ENCODE data around the gene WDR35.

The WDR35 gene

DNA sequence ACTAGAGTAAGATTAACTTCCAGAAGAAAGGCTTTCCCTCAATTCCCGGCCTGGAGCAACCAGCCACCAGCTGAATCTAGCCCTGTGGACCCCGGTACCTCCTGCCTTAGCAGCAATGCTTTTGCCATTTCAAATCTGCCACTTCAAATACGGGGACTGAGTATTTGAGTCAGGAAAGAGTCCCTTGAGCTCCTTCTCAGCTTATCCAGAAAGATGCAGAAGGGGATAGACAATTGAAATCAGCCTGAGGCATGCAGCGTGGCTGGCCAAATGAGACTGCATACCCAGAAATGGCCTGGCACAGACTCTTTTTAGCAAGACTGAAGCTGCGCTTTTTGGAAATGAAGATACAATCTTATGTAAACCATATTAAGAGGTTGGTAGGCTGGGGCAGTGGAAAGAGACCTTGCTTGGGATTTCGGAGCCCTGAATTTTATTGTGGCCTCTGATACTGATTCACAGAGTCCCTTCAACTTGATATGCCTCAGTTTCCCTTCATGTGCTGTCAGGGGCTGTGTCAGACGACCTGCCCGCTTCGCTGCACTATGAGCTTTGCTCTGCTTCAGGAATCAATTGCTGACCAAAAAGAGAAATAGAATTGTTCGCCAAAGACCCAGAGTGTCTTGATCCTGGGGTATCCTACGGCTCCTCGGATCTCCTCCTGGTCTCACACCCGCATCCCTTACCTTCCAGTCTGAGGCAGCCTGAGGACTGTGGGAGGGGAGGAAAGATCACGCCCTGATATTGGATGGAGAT is 21.5 kb upstream of the WDR35 start:
- DNase-seq (ENCODE audit: low read depth in 3 of 3) = no peak

DNA sequence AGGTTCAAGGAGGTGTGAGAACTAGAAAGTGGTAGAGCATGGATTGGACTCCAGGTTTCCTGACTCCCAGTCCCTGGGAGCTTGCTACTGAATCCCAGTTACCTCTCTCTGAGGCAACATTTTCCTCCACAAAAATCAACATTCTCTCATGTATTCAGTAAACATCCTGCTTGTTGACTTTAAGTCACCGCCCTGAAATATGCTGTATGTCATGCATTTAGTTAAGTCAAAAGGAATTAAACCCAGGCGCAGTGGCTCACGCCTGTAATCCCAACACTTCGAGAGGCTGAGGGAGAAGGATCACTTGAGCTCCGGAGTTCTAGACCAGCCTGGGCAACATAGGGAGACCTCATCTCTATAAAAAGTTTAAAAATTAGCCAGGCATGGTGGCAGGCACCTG is 18.8 kb upstream of the WDR35 start:
- no peak for DNase-seq (ENCODE audit: low read depth in 3 of 3)

GRCh38 chr2:20005891-20006470 is 16.1 kb upstream of the WDR35 start:
- no peak for DNase-seq (ENCODE audit: low read depth in 3 of 3)

- no peak for DNase-seq (ENCODE audit: low read depth in 3 of 3)
These were observed 15.2 kb upstream of the WDR35 start for GRCh38 chr2:20005067-20005627.

- no peak for DNase-seq (ENCODE audit: low read depth in 3 of 3)
These were observed 11.5 kb upstream of the WDR35 start for GRCh38 chr2:20001361-20001863.

DNA sequence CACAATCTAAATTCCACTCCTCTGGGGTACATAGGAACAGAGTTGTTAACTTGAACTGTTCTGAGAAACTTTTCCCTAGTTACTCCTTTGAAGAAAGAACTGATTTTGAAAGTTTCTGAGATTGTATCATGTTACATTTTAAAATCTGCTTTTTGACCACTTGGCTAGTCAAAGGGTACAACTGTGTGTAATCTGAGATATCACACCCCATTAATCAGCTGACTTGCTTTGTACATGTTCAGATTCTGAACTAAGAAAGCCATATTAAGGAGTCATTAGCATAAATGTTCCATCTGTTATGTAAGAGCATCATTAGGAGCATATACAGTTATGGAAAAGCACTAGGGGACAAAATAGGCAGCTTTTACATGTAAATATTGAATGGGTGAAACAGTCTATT is 3.8 kb upstream of the WDR35 start:
- no peak for DNase-seq (ENCODE audit: low read depth in 3 of 3)

GRCh38 chr2:19991895-19992294 is 2.0 kb upstream of the WDR35 start:
- DNase-seq (ENCODE audit: low read depth in 3 of 3) = no peak

DNA sequence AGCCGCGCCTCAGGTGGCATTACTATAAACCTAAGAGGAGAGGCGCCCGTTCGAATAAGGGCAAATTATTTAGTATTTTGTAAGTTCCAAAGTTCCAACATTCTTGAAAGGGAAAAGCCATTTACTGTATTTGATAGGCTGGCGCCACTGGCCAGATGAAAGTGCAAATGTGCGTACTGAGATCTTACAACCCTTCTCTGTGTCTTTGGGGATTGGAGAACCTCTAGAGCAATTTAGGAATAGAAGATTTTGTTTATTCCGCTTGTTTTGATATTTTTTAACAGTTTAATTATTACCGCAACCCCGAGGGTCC is 467 bp upstream of the WDR35 start:
- DNase-seq (ENCODE audit: low read depth in 3 of 3) = no peak

GRCh38 chr2:19989342-19989666 is 601 bp downstream of the WDR35 start:
- DNase-seq (ENCODE audit: low read depth in 3 of 3) = no peak

DNA sequence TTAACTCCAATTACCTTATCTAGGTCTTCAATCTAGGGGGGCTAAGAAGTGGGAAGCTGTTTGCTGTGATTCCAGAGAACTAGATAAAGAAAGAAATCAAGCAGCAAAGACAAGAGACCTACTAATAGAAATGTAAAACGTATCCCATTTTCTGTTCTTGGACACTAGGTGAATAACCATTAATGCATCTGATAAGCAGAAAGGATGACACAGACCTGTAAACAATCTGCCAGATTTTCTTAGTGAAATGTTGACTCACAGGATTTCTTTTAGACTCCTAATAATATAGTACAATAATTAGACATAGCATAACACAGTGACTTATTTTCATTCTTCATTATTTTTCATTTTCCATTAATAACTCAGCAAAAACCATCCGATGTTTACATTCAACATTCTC is 1.3 kb downstream of the WDR35 start:
- DNase-seq (ENCODE audit: low read depth in 3 of 3) = no peak

- DNase-seq (ENCODE audit: low read depth in 3 of 3) = no peak
These were observed 2.0 kb downstream of the WDR35 start for GRCh38 chr2:19987936-19988335.

DNA sequence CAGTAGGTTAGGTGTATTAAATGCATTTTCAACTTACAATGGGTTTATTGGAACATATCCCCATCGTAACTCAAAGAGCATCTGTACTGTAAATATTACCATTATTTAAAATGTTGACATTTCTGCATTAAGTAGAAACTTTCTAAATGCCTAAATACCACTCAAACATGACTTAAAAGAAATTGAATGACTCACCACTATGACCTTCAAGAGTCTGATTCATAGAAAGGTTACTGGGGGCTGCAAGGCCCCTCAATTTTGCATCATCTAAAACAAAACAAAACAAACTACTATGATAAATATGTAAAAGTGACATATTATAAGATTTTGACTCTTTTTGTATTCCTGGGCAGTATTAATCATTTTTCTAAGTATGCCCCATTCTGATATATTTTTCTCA is 7.6 kb downstream of the WDR35 start:
- no peak for DNase-seq (ENCODE audit: low read depth in 3 of 3)

DNA sequence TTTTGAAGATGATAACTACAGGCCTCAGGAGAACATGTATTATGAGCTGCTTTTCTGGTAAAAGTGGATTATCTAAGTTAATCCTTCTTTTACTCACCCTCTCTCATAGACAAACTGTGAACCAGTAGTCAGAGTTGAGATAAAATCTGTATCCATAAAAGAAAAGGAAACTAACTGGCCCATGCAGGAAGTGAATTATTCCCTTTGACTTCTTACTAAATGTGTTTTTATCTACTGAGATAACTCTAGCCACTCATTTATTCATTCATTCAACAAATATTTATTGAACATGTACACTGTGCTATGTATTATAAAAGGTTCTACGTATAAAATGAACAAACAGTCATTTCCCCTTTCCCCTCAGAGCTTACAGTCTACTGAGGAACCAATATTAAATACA is 10.0 kb downstream of the WDR35 start:
- no peak for DNase-seq (ENCODE audit: low read depth in 3 of 3)

- DNase-seq (ENCODE audit: low read depth in 3 of 3) = no peak
These were observed 16.4 kb downstream of the WDR35 start for GRCh38 chr2:19973466-19973865.

DNA sequence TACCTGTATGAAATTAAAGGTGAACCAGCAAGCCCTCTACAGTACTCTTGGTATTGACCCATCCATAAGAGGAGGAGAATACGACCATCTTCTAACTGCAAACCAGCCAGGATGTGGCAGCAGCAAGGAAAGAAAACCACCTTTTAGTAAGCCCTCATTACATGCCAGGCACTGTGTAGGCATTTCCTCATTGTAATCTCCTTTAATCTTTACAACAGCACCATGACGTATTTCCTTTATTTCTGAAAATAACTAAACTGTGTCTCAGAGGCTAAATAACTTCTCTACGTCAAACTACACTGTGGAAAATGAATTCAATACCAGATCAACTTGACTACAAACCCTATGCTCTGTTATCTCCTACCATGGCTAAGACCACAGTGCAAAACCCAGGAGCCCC is 18.2 kb downstream of the WDR35 start:
- DNase-seq (ENCODE audit: low read depth in 3 of 3) = no peak

DNA sequence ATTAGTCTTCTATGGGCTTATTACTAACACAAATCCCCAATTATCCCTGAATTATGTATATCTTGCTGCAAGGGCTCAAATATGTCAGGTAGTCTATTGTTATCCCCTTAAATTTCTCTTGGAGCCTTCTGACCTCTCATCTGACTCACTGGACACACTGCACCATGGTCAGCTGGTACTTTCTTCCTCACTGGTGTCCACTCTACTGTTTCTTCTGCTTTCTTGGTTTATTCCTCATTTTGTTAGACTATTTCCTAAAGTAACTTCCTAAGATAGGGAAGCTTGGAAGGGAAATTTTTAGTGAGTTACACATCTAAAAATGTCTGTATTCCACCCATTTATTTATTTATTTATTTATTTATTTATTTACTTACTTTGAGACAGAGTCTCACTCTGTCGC is 26.5 kb downstream of the WDR35 start:
- no peak for DNase-seq (ENCODE audit: low read depth in 3 of 3)

DNA sequence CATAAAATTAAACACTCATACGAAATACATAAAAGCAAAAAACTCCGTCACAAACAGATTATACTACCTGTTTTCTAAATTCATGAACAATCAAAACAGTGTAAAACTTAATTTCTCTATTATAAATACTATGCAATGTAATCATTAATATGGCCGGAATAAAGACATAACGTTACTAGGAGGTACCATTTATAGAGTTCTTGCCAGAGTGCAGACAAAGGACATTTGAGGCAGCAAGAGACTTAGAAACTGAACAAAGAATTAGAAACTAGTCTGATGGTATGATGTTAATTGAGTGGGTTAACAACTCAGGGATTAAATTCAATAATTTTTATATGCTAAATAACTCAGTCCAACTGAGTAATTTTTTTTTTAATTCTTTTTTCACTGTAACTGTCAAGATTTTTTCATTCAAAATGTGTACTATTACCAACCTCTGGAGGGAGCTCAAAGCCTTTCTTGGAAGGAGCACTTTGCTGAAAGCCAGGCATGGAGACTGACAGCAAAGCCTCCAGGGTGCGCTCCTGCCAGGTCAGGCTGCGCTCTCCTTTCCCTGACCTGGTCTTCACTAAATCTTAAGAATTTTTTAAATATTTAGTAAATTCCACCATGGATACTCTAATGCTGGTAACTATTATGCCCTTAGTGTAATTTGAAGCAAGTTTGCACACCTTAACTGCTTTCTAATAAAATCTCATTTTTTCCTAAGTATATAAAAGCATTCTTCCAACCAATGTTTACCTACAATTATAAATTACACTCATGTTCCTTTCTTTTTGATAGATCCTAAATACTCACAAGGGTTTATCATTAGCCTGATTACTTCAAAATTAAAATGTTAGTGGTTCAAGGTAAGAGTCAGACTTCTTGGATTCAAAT is 34.1 kb downstream of the WDR35 start:
- peak in 1 of 3 experiments; percentile 4 for DNase-seq (ENCODE audit: low read depth in 3 of 3)

GRCh38 chr2:19949071-19949470 is 40.8 kb downstream of the WDR35 start:
- no peak for DNase-seq (ENCODE audit: low read depth in 3 of 3)

- DNase-seq (ENCODE audit: low read depth in 3 of 3) = no peak
These were observed 42.5 kb downstream of the WDR35 start for GRCh38 chr2:19947184-19947940.

DNA sequence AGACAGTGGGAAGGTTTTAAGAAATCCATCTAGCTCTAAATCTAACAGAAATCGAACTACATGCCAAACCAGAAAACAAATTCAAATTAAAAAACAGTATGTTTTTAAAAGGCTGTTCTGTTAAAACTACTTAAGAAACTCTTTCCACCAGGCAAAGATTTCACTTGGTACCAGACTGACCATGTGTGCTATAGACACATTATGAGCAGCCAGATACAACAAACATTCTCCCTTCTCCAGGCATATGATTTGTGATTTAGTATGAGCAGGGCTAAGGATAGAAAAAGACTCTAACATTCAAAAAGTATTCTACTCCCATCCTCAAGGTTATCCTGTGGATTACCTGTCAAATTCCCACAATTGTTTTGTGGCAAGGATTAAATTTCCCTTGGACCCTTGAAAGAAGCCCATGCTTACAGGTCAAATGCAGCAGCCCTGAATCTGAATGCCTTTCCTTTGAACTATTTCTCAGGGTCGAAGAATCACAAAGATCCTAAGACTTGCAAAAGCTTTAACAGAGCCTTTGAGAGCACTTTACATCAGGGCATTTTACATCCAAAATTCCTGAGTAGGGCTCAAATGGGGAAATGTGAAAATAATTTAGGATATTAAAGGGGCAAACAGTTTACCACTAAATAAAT is 45.6 kb downstream of the WDR35 start:
- no peak for DNase-seq (ENCODE audit: low read depth in 3 of 3)

- no peak for DNase-seq (ENCODE audit: low read depth in 3 of 3)
These were observed 46.7 kb downstream of the WDR35 start for GRCh38 chr2:19943189-19943588.
